PC-3 (cell line): Measurements from ENCODE around the gene NLN. TPM values are rescaled to one million over a fixed set of nuclear protein-coding genes. Genes with fewer than 3 reads are reported as not detected.

ENCODE experiments used
- ATAC-seq: fragments of 200-7000 bp; cut with Tn5 transposase; 2 replicates; pipeline ENCODE4 v1.9.1; 2020; ENCODE audit warnings: mild to moderate bottlenecking, moderate library complexity
- BruUV-seq: library from RNA; stranded (reverse); fragments of 400-500 nt; replicated peaks from 2 replicates; lab custom pipeline; 2021; lab: Mats Ljungman, UMichigan
- CTCF ChIA-PET: fragments of 300-600 bp; sonication (Branson Sonifier 250); formaldehyde crosslinking; loops from one replicate; lab custom pipeline; 2022; ENCODE audit warnings: antibody characterized with exemption; lab: Charles Lee
- POLR2A ChIA-PET: fragments of 300-600 bp; sonication (Branson Sonifier 250); formaldehyde crosslinking; loops from one replicate; lab custom pipeline; 2022; ENCODE audit warnings: antibody characterized with exemption; ENCODE audit not compliant: unreplicated experiment; lab: Charles Lee
- DNase-seq: peaks from one replicate; pipeline ENCODE4 v3.0.0-alpha.2; 2015
- H2AFZ ChIP-seq: fragments of 300-600 bp; sonication (generic); 2 replicates; pipeline ENCODE4 v1.6.0; 2016; ENCODE audit warnings: antibody characterized with exemption, low read length
- H3F3A ChIP-seq: fragments of 300-600 bp; sonication (generic); one replicate; pipeline ENCODE4 v1.6.0; 2017; ENCODE audit warnings: antibody characterized with exemption, low read length, control low read depth, mild to moderate bottlenecking; ENCODE audit not compliant: unreplicated experiment
- H3K27ac ChIP-seq: fragments of 300-600 bp; sonication (generic); 2 replicates; pipeline ENCODE4 v1.5.1; 2016; ENCODE audit warnings: mild to moderate bottlenecking, low read length
- H3K27me3 ChIP-seq: fragments of 300-600 bp; sonication (generic); 2 replicates; pipeline ENCODE4 v1.6.1; 2016; ENCODE audit warnings: low read length, mixed read lengths
- H3K36me3 ChIP-seq: fragments of 300-600 bp; sonication (generic); 2 replicates; pipeline ENCODE4 v1.6.1; 2016; ENCODE audit warnings: low read depth, mixed run types, low read length, mixed read lengths
- H3K4me1 ChIP-seq: fragments of 300-600 bp; sonication (generic); 2 replicates; pipeline ENCODE4 v1.5.1; 2016; ENCODE audit warnings: low read length; ENCODE audit not compliant: insufficient read depth
- H3K4me2 ChIP-seq: fragments of 300-600 bp; sonication (generic); 2 replicates; pipeline ENCODE4 v1.6.0; 2016; ENCODE audit warnings: low read length
- H3K4me3 ChIP-seq: fragments of 300-600 bp; sonication (generic); 2 replicates; pipeline ENCODE4 v1.5.1; 2016; ENCODE audit warnings: mild to moderate bottlenecking, low read length, mixed read lengths
- H3K79me2 ChIP-seq: fragments of 300-600 bp; sonication (generic); 2 replicates; pipeline ENCODE4 v1.6.1; 2017; ENCODE audit warnings: low read length, mixed read lengths
- H3K9ac ChIP-seq: fragments of 300-600 bp; sonication (generic); 2 replicates; pipeline ENCODE4 v1.6.0; 2016; ENCODE audit warnings: mild to moderate bottlenecking, low read length
- H3K9me2 ChIP-seq: fragments of 300-600 bp; sonication (generic); replicated peaks from 2 replicates; pipeline ENCODE4 v1.6.1; 2016; ENCODE audit warnings: mixed run types, low read length, mixed read lengths
- H3K9me3 ChIP-seq: fragments of 300-600 bp; sonication (generic); 2 replicates; pipeline ENCODE4 v1.6.1; 2016; ENCODE audit warnings: low read length, mixed read lengths
- H4K20me1 ChIP-seq: fragments of 300-600 bp; sonication (generic); 2 replicates; pipeline ENCODE4 v1.6.1; 2016; ENCODE audit warnings: low read length, mixed read lengths
- EZH2 ChIP-seq: fragments of 300-600 bp; sonication (generic); IDR thresholded peaks from one replicate; pipeline ENCODE4 v1.6.1; 2017; ENCODE audit warnings: antibody characterized with exemption, mild to moderate bottlenecking, low read length; ENCODE audit not compliant: unreplicated experiment
- EZH2phosphoT487 ChIP-seq: fragments of 300-600 bp; sonication (generic); IDR thresholded peaks from 2 replicates; pipeline ENCODE4 v1.6.1; 2018; ENCODE audit warnings: mild to moderate bottlenecking, antibody characterized with exemption, low read length, borderline replicate concordance
- intact Hi-C: fragments of 100-400 bp; cut with micrococcal nuclease; formaldehyde crosslinking; loops from 2 replicates; pipeline ENCODE4 v1.9.0; 2023
- total RNA-seq: library from RNA; depleted of rRNA; stranded (reverse); fragments of >200 nt; gene quantifications from 2 replicates; pipeline ENCODE4 v1.2.3, GENCODE V29; 2014; rRNA removed
- TF ChIP-seq, protein P1 (sequence below): fragments of 300-600 bp; sonication (generic); conservative IDR thresholded peaks from 2 replicates; pipeline ENCODE4 v1.5.1; 2017; ENCODE audit warnings: antibody characterized with exemption, low read depth, mild to moderate bottlenecking, low read length

The NLN gene
- total RNA-seq, 1 experiment from 2014 or later = 13.6 TPM

DNA sequence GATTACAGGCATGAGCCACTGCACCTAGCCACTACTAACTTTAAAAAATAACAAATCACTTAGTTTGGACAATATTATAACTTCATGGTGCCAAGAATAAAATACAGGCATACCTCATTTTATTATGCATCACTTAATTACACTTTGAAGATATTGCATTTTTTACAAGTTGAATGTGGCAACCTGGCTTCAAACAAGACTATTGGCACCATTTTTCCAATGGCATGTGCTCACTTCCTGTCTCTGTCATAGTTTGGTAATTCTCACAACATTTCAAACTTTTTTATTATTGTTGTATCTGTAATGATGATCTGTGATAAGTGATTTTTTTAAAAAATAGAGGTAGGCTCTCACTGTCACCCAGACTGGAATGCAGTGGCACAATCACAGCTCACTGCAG, 154.5 kb downstream of the NLN start:
- H3K27me3 ChIP-seq = no peaks in the 10 kb centered on the region
- DNase-seq = no peak
- ChIA-PET POLR2A (no interaction called here), CTCF (no interaction called here)
- no peak overlapping the region for H3K27ac ChIP-seq
- no peaks in the 10 kb centered on the region for H3K79me2 ChIP-seq
- peaks cover 11% of the 10 kb centered on the region for H3K4me1 ChIP-seq
- H3K9ac ChIP-seq = no peak overlapping the region
- H3F3A ChIP-seq = no peaks in the 10 kb centered on the region
- intact Hi-C loops = no loop called here
- H3K4me2 ChIP-seq = no peak overlapping the region
- no peaks in the 10 kb centered on the region for H4K20me1 ChIP-seq
- no peak for TF ChIP-seq EZH2phosphoT487
- TF ChIP-seq, protein P1, sequence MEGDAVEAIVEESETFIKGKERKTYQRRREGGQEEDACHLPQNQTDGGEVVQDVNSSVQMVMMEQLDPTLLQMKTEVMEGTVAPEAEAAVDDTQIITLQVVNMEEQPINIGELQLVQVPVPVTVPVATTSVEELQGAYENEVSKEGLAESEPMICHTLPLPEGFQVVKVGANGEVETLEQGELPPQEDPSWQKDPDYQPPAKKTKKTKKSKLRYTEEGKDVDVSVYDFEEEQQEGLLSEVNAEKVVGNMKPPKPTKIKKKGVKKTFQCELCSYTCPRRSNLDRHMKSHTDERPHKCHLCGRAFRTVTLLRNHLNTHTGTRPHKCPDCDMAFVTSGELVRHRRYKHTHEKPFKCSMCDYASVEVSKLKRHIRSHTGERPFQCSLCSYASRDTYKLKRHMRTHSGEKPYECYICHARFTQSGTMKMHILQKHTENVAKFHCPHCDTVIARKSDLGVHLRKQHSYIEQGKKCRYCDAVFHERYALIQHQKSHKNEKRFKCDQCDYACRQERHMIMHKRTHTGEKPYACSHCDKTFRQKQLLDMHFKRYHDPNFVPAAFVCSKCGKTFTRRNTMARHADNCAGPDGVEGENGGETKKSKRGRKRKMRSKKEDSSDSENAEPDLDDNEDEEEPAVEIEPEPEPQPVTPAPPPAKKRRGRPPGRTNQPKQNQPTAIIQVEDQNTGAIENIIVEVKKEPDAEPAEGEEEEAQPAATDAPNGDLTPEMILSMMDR = no peak
- TF ChIP-seq EZH2 = no peak
- no peaks in the 10 kb centered on the region for H3K9me2 ChIP-seq
- H3K9me3 ChIP-seq = no peaks in the 10 kb centered on the region
- no peak overlapping the region for H3K4me3 ChIP-seq
- no peak overlapping the region for H2AFZ ChIP-seq
- ATAC-seq = no peak
- no TSS peak for BruUV-seq
- H3K36me3 ChIP-seq = no peaks in the 10 kb centered on the region

- no peak overlapping the region for H3K9ac ChIP-seq
- CTCF ChIA-PET = no interaction called here
- no peak for ATAC-seq
Observed at GRCh38 chr5:65876970-65877369, 155.0 kb downstream of the NLN start.

More at GRCh38 chr5:65876970-65877369, 155.0 kb downstream of the NLN start:
- POLR2A ChIA-PET = no interaction called here
- no peak overlapping the region for H3K4me3 ChIP-seq
- H3K27ac ChIP-seq = no peak overlapping the region
- DNase-seq = no peak
- peaks cover 11% of the 10 kb centered on the region for H3K4me1 ChIP-seq
- TF ChIP-seq EZH2 = no peak
- TF ChIP-seq EZH2phosphoT487 = no peak
- TF ChIP-seq, protein P1 = no peak
- BruUV-seq = no TSS peak
- H3F3A ChIP-seq = no peaks in the 10 kb centered on the region
- intact Hi-C loops = no loop called here
- no peak overlapping the region for H2AFZ ChIP-seq
- H3K9me3 ChIP-seq = no peaks in the 10 kb centered on the region
- no peaks in the 10 kb centered on the region for H4K20me1 ChIP-seq
- no peaks in the 10 kb centered on the region for H3K36me3 ChIP-seq
- no peaks in the 10 kb centered on the region for H3K79me2 ChIP-seq
- H3K27me3 ChIP-seq = no peaks in the 10 kb centered on the region
- H3K9me2 ChIP-seq = no peaks in the 10 kb centered on the region
- no peak overlapping the region for H3K4me2 ChIP-seq

Other genes starting within 250 kb of the NLN start
- gene ADAMTS6, start 240.3 kb upstream of the NLN start, total RNA-seq = 1.5 and 1.7 TPM in 2 replicates
- gene CENPK, start 159.0 kb upstream of the NLN start, total RNA-seq = 8.0 and 8.6 TPM in 2 replicates
- gene PPWD1, start 158.9 kb upstream of the NLN start, total RNA-seq = 11.6 and 14.8 TPM in 2 replicates
- 4.7 and 7.7 TPM in 2 replicates for gene TRIM23, start 97.9 kb upstream of the NLN start, total RNA-seq
- 1.4 and 1.6 TPM in 2 replicates for gene SHLD3, start 97.2 kb upstream of the NLN start, total RNA-seq
- 6.6 and 6.7 TPM in 2 replicates for gene TRAPPC13, start 97.2 kb upstream of the NLN start, total RNA-seq
- gene SGTB, start 96 bp upstream of the NLN start, total RNA-seq = 0.98 and 1.1 TPM in 2 replicates
- gene ERBIN, start 204.4 kb downstream of the NLN start, total RNA-seq = 38.9 and 40.6 TPM in 2 replicates